HEK293T (cell line): ENCODE measurements around the gene MTHFR.

ENCODE experiments used
- CTCF ChIA-PET: fragments of 350-600 bp; formaldehyde crosslinking; extraction: SDS; loops from one replicate; lab custom pipeline; 2021; ENCODE audit warnings: antibody characterized with exemption, inconsistent platforms; lab: Yijun Ruan, JAX
- POLR2A ChIA-PET: fragments of 350-600 bp; formaldehyde crosslinking; extraction: SDS; loops from one replicate; lab custom pipeline; 2020; ENCODE audit warnings: antibody characterized with exemption, inconsistent platforms; lab: Yijun Ruan, JAX
- DNase-seq: peaks from one replicate; pipeline ENCODE4 v3.0.0; 2012; ENCODE audit warnings: mixed read lengths; ENCODE audit errors: extremely low spot score
- ARNT ChIP-seq: fragments of 450-650 bp; IDR thresholded peaks from 2 replicates; pipeline ENCODE4 v1.6.1; 2017; ENCODE audit warnings: mild to moderate bottlenecking
- BHLHE40 ChIP-seq: fragments of 450-650 bp; IDR thresholded peaks from 2 replicates; pipeline ENCODE4 v1.6.1; 2016; ENCODE audit warnings: mild to moderate bottlenecking, moderate library complexity, borderline replicate concordance
- CTBP1 ChIP-seq: fragments of 450-650 bp; IDR thresholded peaks from 2 replicates; pipeline ENCODE4 v1.6.1; 2016; ENCODE audit warnings: borderline replicate concordance
- ELF4 ChIP-seq: fragments of 450-650 bp; IDR thresholded peaks from 2 replicates; pipeline ENCODE4 v1.6.1; 2017; ENCODE audit warnings: antibody characterized with exemption
- FOXA1 ChIP-seq: fragments of 450-650 bp; IDR thresholded peaks from 2 replicates; pipeline ENCODE4 v1.6.1; 2016; ENCODE audit warnings: mild to moderate bottlenecking
- FOXK2 ChIP-seq: fragments of 450-650 bp; IDR thresholded peaks from 2 replicates; pipeline ENCODE4 v1.6.1; 2016; ENCODE audit warnings: mild to moderate bottlenecking
- FOXM1 ChIP-seq: fragments of 450-650 bp; IDR thresholded peaks from 2 replicates; pipeline ENCODE4 v1.6.1; 2017; ENCODE audit warnings: mild to moderate bottlenecking, borderline replicate concordance
- HDGF ChIP-seq: fragments of 450-650 bp; IDR thresholded peaks from 2 replicates; pipeline ENCODE4 v1.6.1; 2017; ENCODE audit warnings: antibody characterized with exemption, borderline replicate concordance
- L3MBTL2 ChIP-seq: fragments of 450-650 bp; conservative IDR thresholded peaks from 2 replicates; pipeline ENCODE4 v1.6.1; 2016; ENCODE audit warnings: mild to moderate bottlenecking
- LEF1 ChIP-seq: fragments of 450-650 bp; IDR thresholded peaks from 2 replicates; pipeline ENCODE4 v1.6.1; 2017; ENCODE audit warnings: mild to moderate bottlenecking, borderline replicate concordance
- NFRKB ChIP-seq: fragments of 450-650 bp; IDR thresholded peaks from 2 replicates; pipeline ENCODE4 v1.6.1; 2016; ENCODE audit warnings: mild to moderate bottlenecking, moderate library complexity
- PKNOX1 ChIP-seq: fragments of 450-650 bp; IDR thresholded peaks from 2 replicates; pipeline ENCODE4 v1.6.1; 2016
- SP1 ChIP-seq: fragments of 450-650 bp; IDR thresholded peaks from 2 replicates; pipeline ENCODE4 v1.6.1; 2017
- SUZ12 ChIP-seq: fragments of 450-650 bp; IDR thresholded peaks from 2 replicates; pipeline ENCODE4 v1.6.1; 2016; ENCODE audit warnings: mild to moderate bottlenecking
- TARDBP ChIP-seq: fragments of 450-650 bp; IDR thresholded peaks from 2 replicates; pipeline ENCODE4 v1.6.1; 2016
- ZNF384 ChIP-seq: fragments of 450-650 bp; IDR thresholded peaks from 2 replicates; pipeline ENCODE4 v1.6.1; 2016

Gene MTHFR

GRCh38 chr1:11823366-11824137 lies 17.8 kb upstream of the MTHFR start:
- ChIA-PET POLR2A (interaction anchor here (0.6 kb wide), 1 partner anchor 103 kb away, joined by 3 read pairs; the partner anchor contains the start of gene KIAA2013), CTCF (no interaction called here)
- TF ChIP-seq SUZ12, result no peak
- no peak for TF ChIP-seq FOXK2
- TF ChIP-seq HDGF, result no peak
- TF ChIP-seq L3MBTL2, result no peak
- TF ChIP-seq CTBP1, result no peak
- no peak for TF ChIP-seq FOXM1
- no peak for TF ChIP-seq FOXA1
- TF ChIP-seq ZNF384, result no peak
- no peak for TF ChIP-seq SP1
- no peak for TF ChIP-seq LEF1
- no peak for TF ChIP-seq ARNT
- TF ChIP-seq BHLHE40, result no peak
- no peak for TF ChIP-seq NFRKB
- no peak for TF ChIP-seq PKNOX1
- no peak for TF ChIP-seq TARDBP
- no peak for TF ChIP-seq ELF4
- DNase-seq, result no peak

- ChIA-PET CTCF (no interaction called here), POLR2A (no interaction called here)
- DNase-seq, result no peak
- TF ChIP-seq SP1 (no peak), ARNT (no peak), SUZ12 (no peak), HDGF (no peak), LEF1 (no peak), PKNOX1 (no peak), FOXK2 (no peak), NFRKB (no peak)
Observed at GRCh38 chr1:11822091-11822490, 16.3 kb upstream of the MTHFR start.

- ChIA-PET POLR2A (no interaction called here), CTCF (no interaction called here)
- TF ChIP-seq FOXK2 (no peak), ZNF384 (no peak), PKNOX1 (no peak), NFRKB (no peak), FOXM1 (no peak)
- no peak for DNase-seq
Observed at GRCh38 chr1:11817192-11817591, 11.4 kb upstream of the MTHFR start.

GRCh38 chr1:11813021-11813420 lies 7.3 kb upstream of the MTHFR start:
- TF ChIP-seq HDGF (no peak), L3MBTL2 (no peak), FOXM1 (no peak), SP1 (no peak), ARNT (no peak), CTBP1 (no peak), FOXK2 (no peak), FOXA1 (no peak), NFRKB (no peak), ZNF384 (no peak), TARDBP (no peak), SUZ12 (no peak), PKNOX1 (no peak), ELF4 (no peak), BHLHE40 (no peak), LEF1 (no peak)
- ChIA-PET POLR2A (no interaction called here), CTCF (no interaction called here)
- DNase-seq, result no peak

- DNase-seq, result no peak
- CTCF ChIA-PET, result no interaction called here
- POLR2A ChIA-PET, result interaction anchor here (0.6 to 2.0 kb wide), 3 partner anchors 25 to 122 kb away, joined by 3 to 10 read pairs (median 3); no protein-coding TSS in a partner anchor
- TF ChIP-seq SP1 (no peak), LEF1 (no peak), BHLHE40 (no peak), FOXA1 (no peak), CTBP1 (no peak), PKNOX1 (no peak), FOXM1 (no peak), NFRKB (no peak), FOXK2 (no peak), HDGF (no peak), ELF4 (no peak), L3MBTL2 (no peak), ZNF384 (no peak)
Observed at GRCh38 chr1:11807133-11807532, 1.4 kb upstream of the MTHFR start.
